Loucy (cell line): ENCODE data around the gene CSTF2T.
A peak's percentile ranks its signal among the peaks of the same experiment; 100 is the strongest.

Source experiments
- H2AFZ ChIP-seq: fragments of 200-600 bp; sonication (generic); 2 replicates; pipeline ENCODE4 v1.6.0; 2016; ENCODE audit warnings: antibody characterized with exemption, mild to moderate bottlenecking, low read length, moderate library complexity
- H3F3A ChIP-seq: fragments of 200-600 bp; 2 replicates; pipeline ENCODE4 v1.6.0; 2016; ENCODE audit warnings: antibody characterized with exemption, low read depth, mild to moderate bottlenecking
- H3K27me3 ChIP-seq: fragments of 200-600 bp; sonication (generic); 2 replicates; pipeline ENCODE4 v1.6.1; 2014; ENCODE audit warnings: low read length, mild to moderate bottlenecking; ENCODE audit not compliant: insufficient read depth, poor library complexity, severe bottlenecking
- H3K36me3 ChIP-seq: fragments of 200-600 bp; sonication (generic); 2 replicates; pipeline ENCODE4 v1.6.1; 2016; ENCODE audit warnings: low read length; ENCODE audit not compliant: insufficient read depth
- H3K4me1 ChIP-seq: fragments of 200-600 bp; sonication (generic); 2 replicates; pipeline ENCODE4 v1.5.1; 2014; ENCODE audit warnings: low read length, mild to moderate bottlenecking; ENCODE audit not compliant: insufficient read depth, poor library complexity, severe bottlenecking
- H3K4me2 ChIP-seq: fragments of 200-600 bp; sonication (generic); 2 replicates; pipeline ENCODE4 v1.6.0; 2014; ENCODE audit warnings: antibody characterized with exemption, low read length, low read depth, mild to moderate bottlenecking; ENCODE audit not compliant: poor library complexity, severe bottlenecking
- H3K4me3 ChIP-seq: fragments of 200-600 bp; sonication (generic); 2 replicates; pipeline ENCODE4 v1.5.1; 2014; ENCODE audit warnings: low read length, mild to moderate bottlenecking, mixed read lengths; ENCODE audit not compliant: poor library complexity, severe bottlenecking
- H3K79me2 ChIP-seq: fragments of 200-600 bp; sonication (generic); 2 replicates; pipeline ENCODE4 v1.6.1; 2014; ENCODE audit warnings: low read length; ENCODE audit not compliant: insufficient read depth
- H3K9ac ChIP-seq: fragments of 200-600 bp; sonication (generic); 2 replicates; pipeline ENCODE4 v1.6.0; 2014; ENCODE audit warnings: mild to moderate bottlenecking, low read depth, low read length, moderate library complexity; ENCODE audit not compliant: poor library complexity, severe bottlenecking
- H3K9me2 ChIP-seq: fragments of 200-600 bp; sonication (generic); replicated peaks from 2 replicates; pipeline ENCODE4 v1.6.1; 2016; ENCODE audit warnings: low read depth, low read length, mixed read lengths
- H3K9me3 ChIP-seq: fragments of 200-600 bp; sonication (generic); 2 replicates; pipeline ENCODE4 v1.6.1; 2014; ENCODE audit warnings: mild to moderate bottlenecking, antibody characterized with exemption, low read length, low read depth; ENCODE audit not compliant: insufficient read depth
- H4K20me1 ChIP-seq: fragments of 200-600 bp; sonication (generic); 2 replicates; pipeline ENCODE4 v1.6.0; 2014; ENCODE audit warnings: antibody characterized with exemption, low read length, mild to moderate bottlenecking; ENCODE audit not compliant: insufficient read depth, poor library complexity, severe bottlenecking
- CTCF ChIP-seq: fragments of 200-600 bp; sonication (generic); conservative IDR thresholded peaks from 2 replicates; pipeline ENCODE4 v1.5.1; 2014; ENCODE audit warnings: mild to moderate bottlenecking, antibody characterized with exemption, low read length
- EZH2phosphoT487 ChIP-seq: fragments of 200-600 bp; IDR thresholded peaks from 2 replicates; pipeline ENCODE4 v1.6.1; 2018; ENCODE audit warnings: antibody characterized with exemption, mild to moderate bottlenecking, moderate library complexity, borderline replicate concordance

The CSTF2T gene

DNA sequence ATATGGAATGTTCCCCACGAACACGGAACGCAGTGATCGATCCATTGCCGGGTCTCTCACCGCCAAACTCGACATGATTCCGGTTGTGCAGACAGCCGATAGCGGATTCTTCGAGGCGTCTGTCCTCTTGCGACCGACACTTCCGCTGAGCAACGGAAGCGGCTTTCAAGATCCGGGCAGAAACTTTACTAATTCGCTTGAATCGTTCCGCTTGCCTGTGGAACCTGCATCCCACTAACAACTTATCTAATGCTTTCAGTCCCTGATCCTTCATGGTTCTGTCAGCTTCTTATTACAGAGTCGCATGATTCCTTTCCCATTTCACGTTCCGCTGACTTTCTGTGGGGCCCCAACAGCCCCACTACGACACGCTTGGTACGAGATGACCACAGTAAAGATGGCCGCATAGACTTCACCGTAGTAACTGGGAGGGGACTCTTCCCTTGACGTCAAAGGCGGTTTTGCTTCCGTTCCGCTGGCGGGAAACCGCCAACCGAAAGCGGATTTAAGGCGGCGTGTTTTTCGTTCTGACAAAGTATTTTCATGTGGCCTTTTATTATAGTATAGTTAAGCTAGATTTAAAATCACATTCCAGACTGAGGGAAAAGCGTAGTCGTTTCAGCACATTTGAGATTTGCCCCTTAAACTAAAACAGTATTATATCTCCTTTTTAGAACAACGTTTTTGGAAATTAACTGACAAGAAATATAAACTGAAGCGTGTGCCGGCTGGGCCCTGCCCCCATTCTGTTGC is at the start of gene CSTF2T:
Gene CSTF2T (minus strand): TSS at position 121 of the 753 bp plus-strand sequence. CDS start 46 bp downstream, at position 75.
- peak within 1 kb of the TSS; percentile 98 for H3K9ac ChIP-seq
- peaks cover 5% of the 10 kb centered on the region for H3K27me3 ChIP-seq
- H3K4me1 ChIP-seq: peaks cover 45% of the 10 kb centered on the region
- no peaks in the 10 kb centered on the region for H3K9me3 ChIP-seq
- H3K9me2 ChIP-seq: no peaks in the 10 kb centered on the region
- peak within 1 kb of the TSS; percentile 97 for H2AFZ ChIP-seq
- peak within 1 kb of the TSS; percentile 88 for H3K4me3 ChIP-seq
- no peaks in the 10 kb centered on the region for H3K36me3 ChIP-seq
- no peaks in the 10 kb centered on the region for H3F3A ChIP-seq
- peaks cover 45% of the 10 kb centered on the region for H4K20me1 ChIP-seq
- H3K79me2 ChIP-seq: peaks cover 41% of the 10 kb centered on the region
- peak within 1 kb of the TSS; percentile 100 for H3K4me2 ChIP-seq
- TF ChIP-seq CTCF (no peak), EZH2phosphoT487 (no peak)

- Histone ChIP-seq H3F3A (no peaks in the 10 kb centered on the region), H3K27me3 (no peaks in the 10 kb centered on the region), H3K4me3 (no peak overlapping the region), H3K9me2 (no peaks in the 10 kb centered on the region), H3K4me2 (no peak overlapping the region), H3K9ac (no peak overlapping the region), H2AFZ (no peak overlapping the region), H3K36me3 (no peaks in the 10 kb centered on the region), H4K20me1 (no peaks in the 10 kb centered on the region), H3K4me1 (no peaks in the 10 kb centered on the region), H3K9me3 (no peaks in the 10 kb centered on the region), H3K79me2 (no peaks in the 10 kb centered on the region)
- TF ChIP-seq CTCF: no peak
- no peak for TF ChIP-seq EZH2phosphoT487
Measured at GRCh38 chr10:51748959-51749358, 49.6 kb upstream of the CSTF2T start.

DNA sequence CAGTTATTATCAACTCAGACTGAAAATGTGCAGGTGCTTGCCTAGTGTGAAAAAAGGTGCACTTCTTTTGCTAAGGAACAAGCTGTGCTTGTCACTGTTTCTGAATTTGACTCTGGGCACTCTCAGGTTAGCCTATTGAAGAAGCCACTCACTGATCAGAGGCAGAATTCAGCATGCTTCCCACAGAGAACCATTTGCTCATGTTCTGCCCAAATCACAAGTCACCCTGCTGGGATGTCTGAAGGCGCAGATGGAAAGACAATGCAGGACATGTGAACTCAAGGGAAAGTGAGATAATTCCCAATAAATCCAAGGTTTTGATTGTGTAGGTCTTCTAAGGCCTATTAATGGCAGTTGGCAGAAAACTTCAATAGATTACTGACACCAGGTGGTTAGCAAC is 47.8 kb upstream of the CSTF2T start:
- Histone ChIP-seq H2AFZ (no peak overlapping the region), H3F3A (no peaks in the 10 kb centered on the region), H3K9me2 (no peaks in the 10 kb centered on the region), H3K9me3 (no peaks in the 10 kb centered on the region), H4K20me1 (no peaks in the 10 kb centered on the region), H3K4me1 (no peaks in the 10 kb centered on the region), H3K4me3 (no peak overlapping the region), H3K79me2 (no peaks in the 10 kb centered on the region), H3K27me3 (no peaks in the 10 kb centered on the region), H3K36me3 (no peaks in the 10 kb centered on the region), H3K4me2 (no peak overlapping the region), H3K9ac (no peak overlapping the region)
- TF ChIP-seq CTCF: no peak
- no peak for TF ChIP-seq EZH2phosphoT487
